ENCODE results near the gene ZBTB26.

The ZBTB26 gene

GRCh38 chr9:122931226-122932121 lies at the start of gene ZBTB26:
ZBTB26 (minus strand) TSS chr9:122931512; CDS start chr9:122919934, 11,578 bp downstream.
- peak; percentile 90 for FAIRE-seq

- no peak for FAIRE-seq
These were observed 47.3 kb upstream of the ZBTB26 start for GRCh38 chr9:122978601-122979000.

- FAIRE-seq = no peak
These were observed 43.9 kb upstream of the ZBTB26 start for GRCh38 chr9:122975196-122975595.

- no peak for FAIRE-seq
These were observed 29.8 kb upstream of the ZBTB26 start for GRCh38 chr9:122961139-122961538.

GRCh38 chr9:122955961-122956360 lies 24.6 kb upstream of the ZBTB26 start:
- no peak for FAIRE-seq

- no peak for FAIRE-seq
These were observed 23.0 kb upstream of the ZBTB26 start for GRCh38 chr9:122954253-122954691.

- FAIRE-seq = no peak
These were observed 19.7 kb upstream of the ZBTB26 start for GRCh38 chr9:122951056-122951455.

- no peak for FAIRE-seq
These were observed 19.0 kb upstream of the ZBTB26 start for GRCh38 chr9:122950263-122950662.

GRCh38 chr9:122949696-122950095 lies 18.4 kb upstream of the ZBTB26 start:
- no peak for FAIRE-seq

GRCh38 chr9:122948313-122948712 lies 17.0 kb upstream of the ZBTB26 start:
- no peak for FAIRE-seq

- FAIRE-seq = no peak
These were observed 15.2 kb upstream of the ZBTB26 start for GRCh38 chr9:122946461-122947005.

GRCh38 chr9:122944960-122945888 lies 13.9 kb upstream of the ZBTB26 start:
- no peak for FAIRE-seq

- FAIRE-seq = no peak
These were observed 10.4 kb upstream of the ZBTB26 start for GRCh38 chr9:122941582-122942234.

- peak; percentile 87 for FAIRE-seq
These were observed 9.7 kb upstream of the ZBTB26 start, which contains the start of gene RABGAP1 for GRCh38 chr9:122940749-122941581. RABGAP1 (plus strand) TSS chr9:122941020; CDS start chr9:122957060, 16,040 bp downstream.

GRCh38 chr9:122940454-122940748 lies 9.1 kb upstream of the ZBTB26 start:
- no peak for FAIRE-seq

GRCh38 chr9:122939601-122940000 lies 8.3 kb upstream of the ZBTB26 start:
- FAIRE-seq = no peak

GRCh38 chr9:122936883-122937282 lies 5.6 kb upstream of the ZBTB26 start:
- FAIRE-seq = no peak

GRCh38 chr9:122936464-122936863 lies 5.2 kb upstream of the ZBTB26 start:
- FAIRE-seq = no peak

GRCh38 chr9:122930541-122931225 lies 629 bp downstream of the ZBTB26 start:
- FAIRE-seq = no peak

GRCh38 chr9:122929796-122930354 lies 1.4 kb downstream of the ZBTB26 start:
- no peak for FAIRE-seq

GRCh38 chr9:122923947-122924346 lies 7.4 kb downstream of the ZBTB26 start:
- FAIRE-seq = no peak

Measured in G401.6 (cell line).